GM12878 (cell line): ENCODE data around the gene C16orf92. TPM values are rescaled to one million over a fixed set of nuclear protein-coding genes. Genes with fewer than 3 reads are reported as not detected.

Experiments
- ATAC-seq: fragments of 200-7000 bp; cut with Tn5 transposase; 3 replicates; pipeline ENCODE4 v1.9.1; 2020; ENCODE audit warnings: mild to moderate bottlenecking, moderate library complexity
- BruUV-seq: library from RNA; stranded (reverse); fragments of 400-500 nt; replicated peaks from 2 replicates; lab custom pipeline; 2021; lab: Mats Ljungman, UMichigan
- CTCF ChIA-PET: fragments of 300-600 bp; sonication (Branson Sonifier 250); formaldehyde crosslinking; extraction: SDS; loops from one replicate; lab custom pipeline; 2021; ENCODE audit warnings: inconsistent platforms; lab: Yijun Ruan, JAX
- POLR2A ChIA-PET: fragments of 350-600 bp; formaldehyde crosslinking; extraction: SDS; loops from one replicate; lab custom pipeline; 2021; ENCODE audit warnings: inconsistent platforms; lab: Charles Lee
- RAD21 ChIA-PET: fragments of 300-600 bp; sonication (Branson Sonifier 250); formaldehyde crosslinking; loops from one replicate; lab custom pipeline; 2023; ENCODE audit warnings: antibody characterized with exemption; ENCODE audit not compliant: unreplicated experiment; lab: Charles Lee
- SMC1A ChIA-PET: fragments of 300-600 bp; sonication (Branson Sonifier 250); formaldehyde crosslinking; loops from one replicate; lab custom pipeline; 2023; ENCODE audit not compliant: unreplicated experiment, uncharacterized antibody; lab: Charles Lee
- DNase-seq: peaks from one replicate; pipeline ENCODE4 v3.0.0-alpha.2; 2011; ENCODE audit warnings: low read depth, low spot score
- FAIRE-seq: peaks from 3 replicates; lab custom pipeline; 2011; peaks lifted over from hg19 to GRCh38; lab: Jason Lieb, UNC
- H2AFZ ChIP-seq: 2 replicates; pipeline ENCODE4 v1.6.0; 2011; ENCODE audit warnings: low read depth, low read length, control low read depth; ENCODE audit not compliant: control insufficient read depth
- H3K27ac ChIP-seq: 2 replicates; pipeline ENCODE4 v1.5.1; 2011; ENCODE audit warnings: control low read depth; ENCODE audit not compliant: control insufficient read depth, insufficient read depth
- H3K27me3 ChIP-seq, 2 experiments: replicated peaks in 1 of 2; 2 replicates each; pipeline versions ENCODE4 v1.6.0 to v1.6.1; 2011; ENCODE audit warnings: low read length in 1 of 2; ENCODE audit not compliant: control insufficient read depth in 2 of 2, insufficient read depth in 2 of 2
- H3K36me3 ChIP-seq, 2 experiments: 2 replicates each; pipeline ENCODE4 v1.5.1; 2011; ENCODE audit warnings: low read length in 1 of 2; ENCODE audit not compliant: control insufficient read depth in 2 of 2, insufficient read depth in 2 of 2
- H3K4me1 ChIP-seq: 2 replicates; pipeline ENCODE4 v1.6.1; 2011; ENCODE audit warnings: mild to moderate bottlenecking, low read length, moderate library complexity, mixed read lengths; ENCODE audit not compliant: control insufficient read depth, insufficient read depth
- H3K4me2 ChIP-seq: 2 replicates; pipeline ENCODE4 v1.6.0; 2011; ENCODE audit warnings: control low read depth; ENCODE audit not compliant: control insufficient read depth, insufficient read depth
- H3K4me3 ChIP-seq: fragments of 200-600 bp; sonication (generic); 2 replicates; pipeline ENCODE4 v1.5.1; 2016
- H3K79me2 ChIP-seq: 2 replicates; pipeline ENCODE4 v1.6.0; 2011; ENCODE audit warnings: low read length; ENCODE audit not compliant: control insufficient read depth, insufficient read depth
- H3K9ac ChIP-seq: 2 replicates; pipeline ENCODE4 v1.8.0; 2011; ENCODE audit warnings: low read length, control low read depth, mixed read lengths; ENCODE audit not compliant: control insufficient read depth, insufficient read depth
- H3K9me3 ChIP-seq: replicated peaks from 3 replicates; pipeline ENCODE4 v1.5.1; 2011; ENCODE audit warnings: mild to moderate bottlenecking, low read length; ENCODE audit not compliant: control insufficient read depth, insufficient read depth
- H4K20me1 ChIP-seq: 2 replicates; pipeline ENCODE4 v1.6.0; 2011; ENCODE audit not compliant: control insufficient read depth, insufficient read depth
- CEBPB ChIP-seq, 2 experiments: fragments of 150-350 bp in 1 of 2; IDR thresholded peaks; 2 replicates each; pipeline ENCODE4 v1.6.1; 2012 to 2014; ENCODE audit warnings: low read depth in 2 of 2, low read length in 2 of 2, borderline replicate concordance in 1 of 2, inconsistent platforms in 1 of 2
- CEBPZ ChIP-seq: fragments of 150-350 bp; IDR thresholded peaks from 2 replicates; pipeline ENCODE4 v1.6.1; 2016; ENCODE audit warnings: low read depth, low read length
- CHD2 ChIP-seq: IDR thresholded peaks from 2 replicates; pipeline ENCODE4 v1.6.1; 2011; ENCODE audit warnings: low read depth, low read length, improper control_type of control experiment, borderline replicate concordance
- FOS ChIP-seq: IDR thresholded peaks from 3 replicates; pipeline ENCODE4 v1.6.1; 2011; ENCODE audit warnings: borderline replicate concordance; ENCODE audit not compliant: insufficient read length; ENCODE audit errors: extremely low read depth
- FOXK2 ChIP-seq: fragments of 450-650 bp; IDR thresholded peaks from 2 replicates; pipeline ENCODE4 v1.6.1; 2017; ENCODE audit warnings: mild to moderate bottlenecking, moderate library complexity
- HDAC2 ChIP-seq: fragments of 200-600 bp; sonication (generic); IDR thresholded peaks from 2 replicates; pipeline ENCODE4 v1.6.1; 2017
- HDAC6 ChIP-seq: fragments of 200-600 bp; sonication (generic); IDR thresholded peaks from one replicate; pipeline ENCODE4 v1.8.0; 2017; ENCODE audit warnings: antibody characterized with exemption; ENCODE audit not compliant: unreplicated experiment
- MEF2B ChIP-seq: fragments of 450-650 bp; IDR thresholded peaks from 2 replicates; pipeline ENCODE4 v1.6.1; 2018; ENCODE audit warnings: mild to moderate bottlenecking, moderate library complexity; ENCODE audit not compliant: partially characterized antibody, poor library complexity, severe bottlenecking
- MTA3 ChIP-seq: IDR thresholded peaks from 2 replicates; pipeline ENCODE4 v1.6.1; 2012; ENCODE audit warnings: low read length, inconsistent platforms, borderline replicate concordance
- SREBF1 ChIP-seq: IDR thresholded peaks from 2 replicates; pipeline ENCODE4 v1.6.1; 2012; ENCODE audit warnings: mild to moderate bottlenecking, low read length
- USF1 ChIP-seq: IDR thresholded peaks from 2 replicates; pipeline ENCODE4 v1.6.1; 2011; ENCODE audit warnings: borderline replicate concordance, low read depth, mild to moderate bottlenecking, moderate library complexity, mixed read lengths, low read length; ENCODE audit not compliant: insufficient read depth; ENCODE audit errors: extremely low read length
- USF2 ChIP-seq: IDR thresholded peaks from 2 replicates; pipeline ENCODE4 v1.6.1; 2011; ENCODE audit warnings: low read depth, low read length, improper control_type of control experiment, borderline replicate concordance
- WRNIP1 ChIP-seq: IDR thresholded peaks from 2 replicates; pipeline ENCODE4 v1.6.1; 2011; ENCODE audit warnings: low read depth, low read length, improper control_type of control experiment, borderline replicate concordance
- WGBS: methylation state at CpG from one replicate; pipeline ENCODE4 v1.1.6; 2016; ENCODE audit warnings: low lambda C conversion rate; ENCODE audit not compliant: insufficient replicate concordance, insufficient coverage; ENCODE audit errors: missing lambda C conversion rate; 5-methylcytosine and 5-hydroxymethylcytosine counted together
- in situ Hi-C: fragments of 300-500 bp; cut with MboI; formaldehyde crosslinking; loops from 9 replicates; pipeline ENCODE4 v1.14.3; 2018; ENCODE audit warnings: mixed read lengths
- intact Hi-C: fragments of 100-400 bp; cut with micrococcal nuclease; formaldehyde crosslinking; loops from one replicate; pipeline ENCODE4 v1.14.2; 2022; ENCODE audit not compliant: unreplicated experiment
- polyA plus RNA-seq, 11 experiments: library from polyadenylated mRNA; depleted of rRNA in 4 of 11; unstranded in 6 of 11; stranded (reverse) in 5 of 11; fragments of >200 nt; fragmentation: Nextera tagmentation in 4 of 11; fragmentation: Illumina TruSeq in 1 of 11; extraction: Ambion mirVana in 4 of 11; extraction: Trizol in 1 of 11; gene quantifications; 1 replicate in 1 of 11; 2 replicates in 10 of 11; pipeline versions ENCODE4 v1.2.1 to v1.2.3, GENCODE V29; 2011 to 2016; ENCODE audit warnings: inconsistent platforms in 2 of 11, missing spikeins in 2 of 11, low read depth in 1 of 11
- total RNA-seq, 4 experiments: library from RNA; depleted of rRNA in 3 of 4; stranded (reverse); fragments of >200 nt in 3 of 4; fragmentation: Illumina TruSeq in 1 of 4; extraction: Trizol in 1 of 4; gene quantifications; 2 replicates each; pipeline versions ENCODE4 v1.2.1 to v1.2.3, GENCODE V29; 2013 to 2021
- TF ChIP-seq, protein P1 (sequence below): fragments of 450-650 bp; IDR thresholded peaks from 2 replicates; pipeline ENCODE4 v1.6.1; 2017; ENCODE audit warnings: borderline replicate concordance

C16orf92 gene
- total and polyA plus RNA-seq, 10 of the 15 experiments (the other 5 are each of a cell fraction or from before 2014, with no cell fraction given), result not detected

DNA sequence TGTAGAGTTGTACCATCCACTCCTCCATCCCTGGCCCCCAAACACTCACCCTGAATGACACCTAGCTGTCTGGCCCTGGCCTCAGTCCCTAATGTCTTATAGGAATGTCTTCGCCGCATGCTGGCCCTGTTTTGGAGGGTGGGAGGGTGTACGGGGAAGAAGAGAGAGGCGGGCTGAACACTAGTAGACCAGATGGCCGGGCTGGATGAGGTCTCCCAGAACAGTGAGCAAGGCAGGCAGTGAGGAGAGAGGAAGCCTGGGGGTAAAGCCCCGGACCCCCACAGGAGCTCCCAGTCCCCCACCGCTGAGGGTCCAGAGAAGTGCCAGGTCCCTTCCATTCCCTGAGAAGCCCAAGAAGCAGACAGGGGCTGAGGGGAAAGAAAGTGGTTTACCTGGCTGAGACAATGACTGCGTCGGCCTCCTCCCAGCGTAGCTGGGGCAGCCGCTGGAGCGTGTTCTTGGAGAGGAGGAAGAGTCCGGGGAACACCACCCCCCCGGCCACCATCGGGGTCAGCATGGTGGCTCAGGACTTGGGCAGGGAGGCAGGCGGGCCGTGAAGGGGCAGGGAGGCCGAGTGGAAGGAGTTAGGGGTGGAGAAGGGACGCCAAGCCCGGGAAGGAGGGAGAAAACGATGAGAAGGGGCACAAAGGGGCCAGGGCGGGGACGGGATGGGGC, 7.2 kb downstream of the C16orf92 start:
- Histone ChIP-seq H3K4me2 (no peak overlapping the region), H3K36me3 (no peaks in the 10 kb centered on the region), H3K79me2 (no peaks in the 10 kb centered on the region), H3K27me3 (peaks cover 6 to 14% of the 10 kb centered on the region in 2 experiments; a peak in 3 of 4 replicates), H3K4me1 (peaks cover 10% of the 10 kb centered on the region), H2AFZ (no peak overlapping the region), H4K20me1 (no peaks in the 10 kb centered on the region; the same call in 1 of the 2 replicates), H3K4me3 (no peak overlapping the region), H3K9me3 (no peaks in the 10 kb centered on the region), H3K27ac (no peak overlapping the region), H3K9ac (no peak overlapping the region)
- ATAC-seq (no peak), FAIRE-seq (no peak), DNase-seq (no peak)
- intact Hi-C loops (no loop called here), in situ Hi-C loops (no loop called here)
- SMC1A ChIA-PET, result no interaction called here
- RAD21 ChIA-PET, result no interaction called here
- 24% methylated on average over 18 of the region's 23 CpGs for WGBS
- POLR2A ChIA-PET, result interaction anchor here (0.5 kb wide), 1 partner anchor 26 kb away, joined by 5 read pairs; no protein-coding TSS in a partner anchor
- CTCF ChIA-PET, result interaction anchor here (0.6 to 1.2 kb wide), 2 partner anchors 182 to 307 kb away, joined by 3 to 6 read pairs; no protein-coding TSS in a partner anchor
- no TSS peak for BruUV-seq
- TF ChIP-seq MEF2B, result no peak
- no peak for TF ChIP-seq CEBPZ
- no peak for TF ChIP-seq USF2
- TF ChIP-seq WRNIP1, result no peak
- no peak for TF ChIP-seq SREBF1
- no peak for TF ChIP-seq HDAC6
- TF ChIP-seq CEBPB (IDR thresholded peaks at IDR 0.05; ENCODE audit: borderline replicate concordance in 1 of 2, low read depth in 2 of 2, low read length in 2 of 2), result no peak
- no peak for TF ChIP-seq FOXK2
- TF ChIP-seq MTA3, result no peak
- TF ChIP-seq, protein P1, sequence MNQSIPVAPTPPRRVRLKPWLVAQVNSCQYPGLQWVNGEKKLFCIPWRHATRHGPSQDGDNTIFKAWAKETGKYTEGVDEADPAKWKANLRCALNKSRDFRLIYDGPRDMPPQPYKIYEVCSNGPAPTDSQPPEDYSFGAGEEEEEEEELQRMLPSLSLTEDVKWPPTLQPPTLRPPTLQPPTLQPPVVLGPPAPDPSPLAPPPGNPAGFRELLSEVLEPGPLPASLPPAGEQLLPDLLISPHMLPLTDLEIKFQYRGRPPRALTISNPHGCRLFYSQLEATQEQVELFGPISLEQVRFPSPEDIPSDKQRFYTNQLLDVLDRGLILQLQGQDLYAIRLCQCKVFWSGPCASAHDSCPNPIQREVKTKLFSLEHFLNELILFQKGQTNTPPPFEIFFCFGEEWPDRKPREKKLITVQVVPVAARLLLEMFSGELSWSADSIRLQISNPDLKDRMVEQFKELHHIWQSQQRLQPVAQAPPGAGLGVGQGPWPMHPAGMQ, result no peak
- no peak for TF ChIP-seq USF1
- TF ChIP-seq HDAC2, result no peak
- TF ChIP-seq CHD2, result no peak
- TF ChIP-seq FOS, result no peak
